ENCODE measurements around the gene TWF2. TPM values are rescaled to one million over a fixed set of nuclear protein-coding genes. Genes with fewer than 3 reads are reported as not detected.

Gene TWF2
- total and polyA plus RNA-seq, 10 of the 15 experiments (the other 5 are each of a cell fraction or from before 2014, with no cell fraction given) = 0.16 to 106 (median 68.5) TPM

- no peak for TF ChIP-seq ASH2L (IDR thresholded peaks at IDR 0.05; ENCODE audit: borderline replicate concordance, low read depth)
- peak; percentile 83 for TF ChIP-seq CREM (IDR thresholded peaks at IDR 0.05; ENCODE audit: low read depth)
- TF ChIP-seq CUX1 (IDR thresholded peaks at IDR 0.05; ENCODE audit: insufficient replicate concordance, low read depth, low read length) = no peak
- TF ChIP-seq TCF3 (IDR thresholded peaks at IDR 0.05; ENCODE audit: borderline replicate concordance, insufficient read depth, low read depth, low read length) = 0 out of 2 replicates have a peak, but pooled peaks have one; percentile 33
- TF ChIP-seq CBFB (IDR thresholded peaks at IDR 0.05; ENCODE audit: low read depth) = 0 out of 2 replicates have a peak, but pooled peaks have one; percentile 80
- TF ChIP-seq IKZF2 (IDR thresholded peaks at IDR 0.05) = peak; percentile 85 to 89
- no peak for TF ChIP-seq SMAD1 (IDR thresholded peaks at IDR 0.05; ENCODE audit: low read depth, partially characterized antibody)
- TF ChIP-seq FOS (IDR thresholded peaks at IDR 0.05; ENCODE audit: borderline replicate concordance, extremely low read depth, insufficient read length) = no peak
Observed at GRCh38 chr3:52253314-52254304, 14.7 kb upstream of the TWF2 start (continued).

Measured in GM12878 (cell line).